ENCODE results near the gene ULBP1.

DNA sequence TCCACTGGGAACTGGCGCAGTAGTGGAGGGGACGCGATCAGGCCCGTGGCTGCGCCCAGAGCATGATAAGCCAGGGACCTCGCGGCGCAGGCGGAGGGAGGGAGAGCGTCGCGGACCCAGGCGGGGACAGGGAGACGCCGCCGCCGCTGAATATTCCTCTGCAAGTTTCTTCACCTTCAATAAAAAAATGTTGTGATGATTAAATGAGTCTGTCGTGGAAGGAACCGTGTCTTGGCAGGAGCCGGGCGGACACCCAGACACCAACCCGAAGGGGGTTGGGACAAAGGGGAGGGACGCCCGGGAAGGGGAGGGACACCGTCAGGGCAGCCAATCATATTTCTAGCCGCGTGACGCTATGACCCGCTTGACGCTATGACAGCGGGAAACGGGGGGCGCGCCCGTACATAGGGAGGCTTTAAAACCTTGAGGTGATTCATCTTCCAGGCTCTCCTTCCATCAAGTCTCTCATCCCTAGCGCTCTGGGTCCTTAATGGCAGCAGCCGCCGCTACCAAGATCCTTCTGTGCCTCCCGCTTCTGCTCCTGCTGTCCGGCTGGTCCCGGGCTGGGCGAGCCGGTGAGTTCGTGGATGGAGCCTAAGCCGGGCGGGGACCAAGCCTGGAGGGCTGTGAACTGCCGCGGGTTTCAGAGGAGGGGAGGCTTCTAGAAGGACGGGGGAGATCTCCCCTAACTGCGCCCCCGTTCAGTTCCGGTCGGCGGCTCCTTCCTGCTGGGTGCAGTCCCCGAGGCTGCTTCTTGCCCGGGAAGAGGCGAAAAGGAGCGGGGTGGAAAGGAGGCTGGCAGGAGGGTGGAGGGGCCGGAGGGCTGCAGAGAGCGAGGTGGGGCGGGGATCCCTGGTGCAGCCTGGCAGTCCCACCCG lies 21.9 kb upstream of the ULBP1 start, which contains the start of gene ULBP2:
- TF ChIP-seq, protein P1, sequence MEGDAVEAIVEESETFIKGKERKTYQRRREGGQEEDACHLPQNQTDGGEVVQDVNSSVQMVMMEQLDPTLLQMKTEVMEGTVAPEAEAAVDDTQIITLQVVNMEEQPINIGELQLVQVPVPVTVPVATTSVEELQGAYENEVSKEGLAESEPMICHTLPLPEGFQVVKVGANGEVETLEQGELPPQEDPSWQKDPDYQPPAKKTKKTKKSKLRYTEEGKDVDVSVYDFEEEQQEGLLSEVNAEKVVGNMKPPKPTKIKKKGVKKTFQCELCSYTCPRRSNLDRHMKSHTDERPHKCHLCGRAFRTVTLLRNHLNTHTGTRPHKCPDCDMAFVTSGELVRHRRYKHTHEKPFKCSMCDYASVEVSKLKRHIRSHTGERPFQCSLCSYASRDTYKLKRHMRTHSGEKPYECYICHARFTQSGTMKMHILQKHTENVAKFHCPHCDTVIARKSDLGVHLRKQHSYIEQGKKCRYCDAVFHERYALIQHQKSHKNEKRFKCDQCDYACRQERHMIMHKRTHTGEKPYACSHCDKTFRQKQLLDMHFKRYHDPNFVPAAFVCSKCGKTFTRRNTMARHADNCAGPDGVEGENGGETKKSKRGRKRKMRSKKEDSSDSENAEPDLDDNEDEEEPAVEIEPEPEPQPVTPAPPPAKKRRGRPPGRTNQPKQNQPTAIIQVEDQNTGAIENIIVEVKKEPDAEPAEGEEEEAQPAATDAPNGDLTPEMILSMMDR (IDR thresholded peaks at IDR 0.05) = no peak
- no peak for TF ChIP-seq POLR2A (IDR thresholded peaks at IDR 0.05)
- no peak for TF ChIP-seq EP300 (IDR thresholded peaks at IDR 0.05)
- TF ChIP-seq POLR2AphosphoS5 (IDR thresholded peaks at IDR 0.05) = peak in 1 of 4 donors; percentile 81
